GM21576 (cell line): ENCODE measurements around the gene ARAP1.
"Not testable (repeated sequence)": the region's sequence is repeated elsewhere in the genome, so short reads cannot be mapped to it uniquely, and the experiment has no call there.

Experiments
- ATAC-seq: cut with Tn5 transposase; IDR thresholded peaks from one replicate; pipeline ENCODE4 v1.9.1; 2021; ENCODE audit warnings: mild to moderate bottlenecking, moderate library complexity; ENCODE audit not compliant: unreplicated experiment

The ARAP1 gene

GRCh38 chr11:72752088-72752914 is at the start of gene ARAP1:
Gene ARAP1, minus strand, starts transcription at chr11:72752408. Its CDS starts 25,280 bp downstream, at chr11:72727128.
- ATAC-seq, result peak; percentile 58

- ATAC-seq, result no peak
Measured at GRCh38 chr11:72799441-72799840, 47.2 kb upstream of the ARAP1 start.

GRCh38 chr11:72798361-72798760 is 46.2 kb upstream of the ARAP1 start:
- no peak for ATAC-seq

- peak; percentile 83 for ATAC-seq
Measured at GRCh38 chr11:72793425-72794367, 41.5 kb upstream of the ARAP1 start, which contains the start of gene STARD10. Gene STARD10, minus strand, starts transcription at chr11:72794047. Its CDS starts 12,866 bp downstream, at chr11:72781181.

- ATAC-seq, result no peak
Measured at GRCh38 chr11:72793076-72793424, 40.8 kb upstream of the ARAP1 start.

- ATAC-seq, result no peak
Measured at GRCh38 chr11:72792437-72793021, 40.3 kb upstream of the ARAP1 start.

- ATAC-seq, result not testable (repeated sequence)
Measured at GRCh38 chr11:72791228-72791627, 39.0 kb upstream of the ARAP1 start.

- no peak for ATAC-seq
Measured at GRCh38 chr11:72789493-72790131, 37.4 kb upstream of the ARAP1 start.

- no peak for ATAC-seq
Measured at GRCh38 chr11:72788241-72788640, 36.0 kb upstream of the ARAP1 start.

- peak; percentile 50 for ATAC-seq
Measured at GRCh38 chr11:72787216-72788104, 35.3 kb upstream of the ARAP1 start.

- no peak for ATAC-seq
Measured at GRCh38 chr11:72786305-72787215, 34.4 kb upstream of the ARAP1 start.

- no peak for ATAC-seq
Measured at GRCh38 chr11:72784662-72785061, 32.5 kb upstream of the ARAP1 start.

- ATAC-seq, result no peak
Measured at GRCh38 chr11:72783144-72783905, 31.1 kb upstream of the ARAP1 start.

GRCh38 chr11:72782081-72782920 is 30.1 kb upstream of the ARAP1 start:
- no peak for ATAC-seq

GRCh38 chr11:72781313-72782080 is 29.3 kb upstream of the ARAP1 start:
- ATAC-seq, result no peak

GRCh38 chr11:72781063-72781312 is 28.8 kb upstream of the ARAP1 start:
- ATAC-seq, result no peak
